Mesothelial cell of epicardium (in vitro differentiated cells): Measurements from ENCODE around the gene SELENOM. TPM values are rescaled to one million over a fixed set of nuclear protein-coding genes. Genes with fewer than 3 reads are reported as not detected.

ENCODE experiments used
- DNase-seq, 2 experiments: peaks; one replicate each; pipeline ENCODE4 v3.0.0; 2021; ENCODE audit warnings: low spot score in 2 of 2; ENCODE audit not compliant: unreplicated experiment in 2 of 2
- H3K27ac Mint-ChIP-seq: 2 replicates; pipeline ENCODE4 v1.8.0; 2021; ENCODE audit warnings: mixed read lengths
- H3K27me3 Mint-ChIP-seq: 2 replicates; pipeline ENCODE4 v1.8.0; 2021; ENCODE audit warnings: low read depth, mixed read lengths
- H3K36me3 Mint-ChIP-seq: 2 replicates; pipeline ENCODE4 v1.8.0; 2021; ENCODE audit warnings: mixed read lengths
- H3K4me1 Mint-ChIP-seq: 2 replicates; pipeline ENCODE4 v1.8.0; 2021; ENCODE audit warnings: mixed read lengths
- H3K4me3 Mint-ChIP-seq: 2 replicates; pipeline ENCODE4 v1.8.0; 2021; ENCODE audit warnings: mild to moderate bottlenecking, moderate library complexity, mixed read lengths
- H3K9me3 Mint-ChIP-seq: 2 replicates; pipeline ENCODE4 v1.8.0; 2021; ENCODE audit warnings: mixed read lengths
- CTCF ChIP-seq: fragments of 200-600 bp; sonication (generic); IDR thresholded peaks from one replicate; pipeline ENCODE4 v1.5.0; 2021; ENCODE audit warnings: antibody characterized with exemption; ENCODE audit not compliant: unreplicated experiment
- total RNA-seq: library from RNA; stranded (reverse); gene quantifications from 3 replicates; pipeline ENCODE4 v1.2.1, GENCODE V29; 2021

SELENOM gene
- total RNA-seq, 1 donor from 2014 or later = 40.9 TPM

DNA sequence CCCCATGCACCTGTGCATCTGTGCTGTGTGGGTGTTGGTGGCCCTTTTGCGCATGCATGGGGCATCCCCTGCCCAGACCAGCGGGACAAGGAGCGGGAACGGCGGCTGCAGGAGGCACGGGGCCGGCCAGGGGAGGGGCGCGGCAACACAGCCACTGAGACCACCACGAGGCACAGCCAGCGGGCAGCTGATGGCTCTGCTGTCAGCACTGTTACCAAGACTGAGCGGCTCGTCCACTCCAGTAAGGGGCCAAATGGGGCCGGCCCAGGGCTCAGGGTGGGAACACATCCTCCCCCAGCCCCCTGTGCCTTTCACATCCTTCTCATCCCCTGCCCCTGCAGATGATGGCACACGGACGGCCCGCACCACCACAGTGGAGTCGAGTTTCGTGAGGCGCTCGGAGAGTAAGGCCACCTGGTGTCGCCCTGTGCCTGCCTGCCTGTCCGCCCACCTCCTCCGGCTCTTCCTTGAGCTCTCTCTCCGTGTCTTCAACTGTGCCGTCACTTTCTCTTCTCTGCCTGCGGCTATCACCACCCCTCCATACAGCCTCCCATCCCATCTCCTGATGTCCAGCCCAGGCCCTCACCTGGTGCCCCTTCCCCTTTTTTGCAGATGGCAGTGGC is 10.6 kb downstream of the SELENOM start:
- H3K4me1 Mint-ChIP-seq = no peaks in the 10 kb centered on the region
- no peak for DNase-seq
- TF ChIP-seq CTCF = no peak
- H3K27me3 Mint-ChIP-seq = no peaks in the 10 kb centered on the region
- no peak overlapping the region for H3K27ac Mint-ChIP-seq
- H3K9me3 Mint-ChIP-seq = no peaks in the 10 kb centered on the region
- peaks cover 28% of the 10 kb centered on the region for H3K36me3 Mint-ChIP-seq
- no peak overlapping the region for H3K4me3 Mint-ChIP-seq

DNA sequence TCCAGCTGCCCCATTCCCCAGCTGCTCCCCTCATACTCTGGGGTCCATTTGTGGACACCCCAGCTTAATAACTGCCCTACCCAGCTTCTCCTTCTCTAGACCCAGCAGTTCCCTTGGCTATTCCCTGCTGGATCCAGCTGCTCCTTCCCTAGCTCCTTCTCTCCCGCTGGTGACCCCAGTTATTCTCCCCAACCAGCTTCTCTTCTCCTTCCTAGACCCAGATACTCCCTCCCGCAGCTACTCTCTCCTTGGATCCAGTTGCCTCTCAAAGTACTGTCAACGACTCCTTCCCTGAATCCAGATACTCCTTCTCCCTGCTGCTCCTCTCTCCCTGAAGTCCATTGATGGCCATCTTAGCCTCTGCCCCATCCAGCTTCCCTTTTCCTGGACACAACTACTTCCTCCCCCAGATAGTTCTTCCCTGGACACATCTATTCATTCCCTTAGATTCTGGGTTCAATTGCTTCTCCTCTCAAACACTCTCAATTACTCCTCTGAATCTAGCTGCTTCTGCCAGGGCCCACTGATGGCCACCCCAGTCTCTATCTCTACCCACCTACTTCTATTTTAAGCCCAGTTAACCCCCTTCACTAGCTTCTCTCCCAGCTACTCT is 11.6 kb downstream of the SELENOM start:
- H3K27ac Mint-ChIP-seq = no peak overlapping the region

GRCh38 chr22:31094741-31095140 is 12.6 kb downstream of the SELENOM start:
- H3K9me3 Mint-ChIP-seq = no peaks in the 10 kb centered on the region
- no peaks in the 10 kb centered on the region for H3K4me1 Mint-ChIP-seq
- H3K27me3 Mint-ChIP-seq = no peaks in the 10 kb centered on the region
- no peak for DNase-seq
- H3K4me3 Mint-ChIP-seq = no peak overlapping the region
- H3K36me3 Mint-ChIP-seq = peaks cover 27% of the 10 kb centered on the region
- TF ChIP-seq CTCF = no peak
- no peak overlapping the region for H3K27ac Mint-ChIP-seq

More for the DNA sequence above, 11.6 kb downstream of the SELENOM start:
- Mint-ChIP-seq H3K36me3 (peaks cover 27% of the 10 kb centered on the region), H3K27me3 (no peaks in the 10 kb centered on the region), H3K9me3 (no peaks in the 10 kb centered on the region), H3K4me3 (no peak overlapping the region), H3K4me1 (no peaks in the 10 kb centered on the region)
- no peak for DNase-seq
- no peak for TF ChIP-seq CTCF

DNA sequence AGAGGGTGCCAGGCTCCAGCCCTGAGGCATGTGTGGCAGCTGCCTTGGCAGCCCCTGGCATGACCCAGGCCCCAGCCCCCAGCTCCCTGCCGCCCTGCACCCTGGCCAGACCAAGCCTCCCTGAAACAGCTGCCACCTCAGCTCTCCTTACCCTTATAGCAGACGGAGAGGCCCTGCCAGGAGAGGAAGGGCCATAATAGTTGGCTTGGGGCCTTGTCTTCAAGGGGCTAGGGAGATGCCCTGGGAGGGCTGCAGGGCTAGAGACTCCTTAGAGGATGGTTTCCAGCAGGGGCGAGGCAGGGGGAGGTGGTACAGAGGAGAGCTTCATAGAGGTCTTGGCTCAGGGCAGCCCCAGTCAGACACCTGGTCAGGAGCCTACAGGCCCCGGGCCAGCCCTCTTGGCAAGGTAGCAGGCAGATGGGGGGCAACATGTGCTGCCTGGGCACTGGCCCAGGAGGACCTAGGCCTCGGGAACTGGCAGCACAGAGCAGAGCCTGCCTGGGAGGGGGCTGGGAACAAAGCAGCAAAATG is 13.3 kb downstream of the SELENOM start:
- no peak for TF ChIP-seq CTCF
- Mint-ChIP-seq H3K36me3 (peaks cover 27% of the 10 kb centered on the region), H3K9me3 (no peaks in the 10 kb centered on the region), H3K4me3 (no peak overlapping the region), H3K4me1 (no peaks in the 10 kb centered on the region), H3K27me3 (no peaks in the 10 kb centered on the region), H3K27ac (no peak overlapping the region)
- no peak for DNase-seq

- Mint-ChIP-seq H3K27ac (no peak overlapping the region), H3K9me3 (no peaks in the 10 kb centered on the region), H3K4me3 (no peak overlapping the region), H3K27me3 (no peaks in the 10 kb centered on the region), H3K4me1 (no peaks in the 10 kb centered on the region), H3K36me3 (peaks cover 26% of the 10 kb centered on the region)
- TF ChIP-seq CTCF = no peak
- no peak for DNase-seq
Measured at GRCh38 chr22:31093086-31093850, 14.1 kb downstream of the SELENOM start.
